ENCODE data around the gene PSAPL1.

DNA sequence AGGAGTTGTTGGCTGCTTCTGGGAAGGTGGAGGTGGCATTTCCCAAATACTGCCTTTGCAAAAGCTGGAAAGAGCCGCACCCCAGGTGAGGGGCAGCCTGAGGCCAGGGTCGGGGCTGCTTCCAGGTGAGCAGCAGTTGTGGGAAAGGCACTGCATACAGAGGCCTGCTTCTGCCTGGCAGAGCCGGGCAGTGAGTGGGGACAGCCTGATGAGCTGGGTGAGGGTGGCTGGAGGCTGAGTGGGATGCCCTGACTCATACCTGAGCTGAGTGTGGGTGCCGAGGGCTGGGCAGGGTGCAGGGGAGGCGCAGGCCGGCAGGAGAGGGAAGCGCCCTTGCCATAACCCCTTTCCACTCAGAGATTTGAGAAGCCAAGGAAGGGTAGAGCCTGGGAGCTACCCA lies 6.5 kb upstream of the PSAPL1 start:
- TF ChIP-seq POLR2A (IDR thresholded peaks at IDR 0.05) = no peak
- TF ChIP-seq, protein P1, sequence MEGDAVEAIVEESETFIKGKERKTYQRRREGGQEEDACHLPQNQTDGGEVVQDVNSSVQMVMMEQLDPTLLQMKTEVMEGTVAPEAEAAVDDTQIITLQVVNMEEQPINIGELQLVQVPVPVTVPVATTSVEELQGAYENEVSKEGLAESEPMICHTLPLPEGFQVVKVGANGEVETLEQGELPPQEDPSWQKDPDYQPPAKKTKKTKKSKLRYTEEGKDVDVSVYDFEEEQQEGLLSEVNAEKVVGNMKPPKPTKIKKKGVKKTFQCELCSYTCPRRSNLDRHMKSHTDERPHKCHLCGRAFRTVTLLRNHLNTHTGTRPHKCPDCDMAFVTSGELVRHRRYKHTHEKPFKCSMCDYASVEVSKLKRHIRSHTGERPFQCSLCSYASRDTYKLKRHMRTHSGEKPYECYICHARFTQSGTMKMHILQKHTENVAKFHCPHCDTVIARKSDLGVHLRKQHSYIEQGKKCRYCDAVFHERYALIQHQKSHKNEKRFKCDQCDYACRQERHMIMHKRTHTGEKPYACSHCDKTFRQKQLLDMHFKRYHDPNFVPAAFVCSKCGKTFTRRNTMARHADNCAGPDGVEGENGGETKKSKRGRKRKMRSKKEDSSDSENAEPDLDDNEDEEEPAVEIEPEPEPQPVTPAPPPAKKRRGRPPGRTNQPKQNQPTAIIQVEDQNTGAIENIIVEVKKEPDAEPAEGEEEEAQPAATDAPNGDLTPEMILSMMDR (IDR thresholded peaks at IDR 0.05) = no peak
